WTC11 (cell line): ENCODE results near the gene COX7B2. TPM values are rescaled to one million over a fixed set of nuclear protein-coding genes. Genes with fewer than 3 reads are reported as not detected.

Experiments used
- ATAC-seq: fragments of 200-7000 bp; cut with Tn5 transposase; 2 replicates; pipeline ENCODE4 v1.10.0; 2021; ENCODE audit warnings: mild to moderate bottlenecking, moderate library complexity
- CTCF ChIA-PET: fragments of 300-600 bp; sonication (Branson Sonifier 250); formaldehyde crosslinking; loops from one replicate; lab custom pipeline; 2021; ENCODE audit warnings: antibody characterized with exemption; lab: Charles Lee
- POLR2A ChIA-PET: fragments of 350-600 bp; sonication (Branson Sonifier 250); formaldehyde crosslinking; loops from one replicate; lab custom pipeline; 2021; ENCODE audit warnings: antibody characterized with exemption; lab: Charles Lee
- DNase-seq: peaks from one replicate; pipeline ENCODE4 v3.0.0; 2021; ENCODE audit warnings: low spot score
- H3K27ac Mint-ChIP-seq: 2 replicates; pipeline ENCODE4 v1.8.0; 2021; ENCODE audit warnings: mixed read lengths
- H3K27me3 Mint-ChIP-seq: 2 replicates; pipeline ENCODE4 v1.8.0; 2021; ENCODE audit warnings: low read depth, mild to moderate bottlenecking, moderate library complexity, mixed read lengths
- H3K36me3 Mint-ChIP-seq: 2 replicates; pipeline ENCODE4 v1.8.0; 2021; ENCODE audit warnings: mixed read lengths
- H3K4me1 Mint-ChIP-seq: 2 replicates; pipeline ENCODE4 v1.8.0; 2022; ENCODE audit warnings: mixed read lengths
- H3K4me3 Mint-ChIP-seq: 2 replicates; pipeline ENCODE4 v1.8.0; 2021; ENCODE audit warnings: mild to moderate bottlenecking, moderate library complexity, mixed read lengths
- H3K9me3 Mint-ChIP-seq: 2 replicates; pipeline ENCODE4 v1.8.0; 2021; ENCODE audit warnings: mixed read lengths
- CREM ChIP-seq: sonication (generic); formaldehyde crosslinking; IDR thresholded peaks from 2 replicates; pipeline ENCODE4 v1.8.1; 2022; ENCODE audit warnings: mild to moderate bottlenecking, missing genetic modification reagents, moderate library complexity
- EMX1 ChIP-seq: fragments of 250-450 bp; sonication (Bioruptor Pico); IDR thresholded peaks from 2 replicates; pipeline ENCODE4 v1.8.0; 2021; ENCODE audit warnings: mild to moderate bottlenecking
- FOXJ3 ChIP-seq: sonication (generic); formaldehyde crosslinking; IDR thresholded peaks from 2 replicates; pipeline ENCODE4 v1.9.0; 2021; ENCODE audit warnings: missing genetic modification reagents, mild to moderate bottlenecking, borderline replicate concordance
- FOXP1 ChIP-seq: sonication (generic); formaldehyde crosslinking; IDR thresholded peaks from 2 replicates; pipeline ENCODE4 v1.8.0; 2022; ENCODE audit warnings: missing genetic modification reagents, mild to moderate bottlenecking, moderate library complexity, borderline replicate concordance
- MYBL2 ChIP-seq: sonication (generic); formaldehyde crosslinking; IDR thresholded peaks from 2 replicates; pipeline ENCODE4 v1.8.1; 2023; ENCODE audit warnings: mild to moderate bottlenecking, moderate library complexity, missing genetic modification reagents
- NR1H2 ChIP-seq: sonication (generic); formaldehyde crosslinking; IDR thresholded peaks from 2 replicates; pipeline ENCODE4 v1.9.0; 2021; ENCODE audit warnings: mild to moderate bottlenecking, moderate library complexity, missing genetic modification reagents
- NR3C1 ChIP-seq: sonication (generic); formaldehyde crosslinking; conservative IDR thresholded peaks from 2 replicates; pipeline ENCODE4 v1.8.1; 2023; ENCODE audit warnings: low read depth, mild to moderate bottlenecking, missing genetic modification reagents
- PRRX2 ChIP-seq: fragments of 250-450 bp; sonication (Bioruptor Pico); IDR thresholded peaks from 2 replicates; pipeline ENCODE4 v1.8.0; 2021; ENCODE audit warnings: mild to moderate bottlenecking
- RORB ChIP-seq: fragments of 250-450 bp; sonication (Bioruptor Pico); IDR thresholded peaks from 2 replicates; pipeline ENCODE4 v1.9.0; 2021; ENCODE audit warnings: mild to moderate bottlenecking
- SOX15 ChIP-seq: fragments of 250-450 bp; sonication (Bioruptor Pico); IDR thresholded peaks from 2 replicates; pipeline ENCODE4 v1.9.0; 2021; ENCODE audit warnings: mild to moderate bottlenecking
- TCF7 ChIP-seq: sonication (generic); formaldehyde crosslinking; IDR thresholded peaks from 2 replicates; pipeline ENCODE4 v1.8.0; 2022; ENCODE audit warnings: mild to moderate bottlenecking, low read depth, missing genetic modification reagents, moderate library complexity
- TEAD1 ChIP-seq: sonication (generic); formaldehyde crosslinking; IDR thresholded peaks from 2 replicates; pipeline ENCODE4 v1.8.0; 2022; ENCODE audit warnings: mild to moderate bottlenecking, missing genetic modification reagents
- ZNF121 ChIP-seq: sonication (generic); formaldehyde crosslinking; IDR thresholded peaks from 2 replicates; pipeline ENCODE4 v1.8.0; 2023; ENCODE audit warnings: missing genetic modification reagents
- ZNF512 ChIP-seq: sonication (generic); formaldehyde crosslinking; IDR thresholded peaks from 2 replicates; pipeline ENCODE4 v1.8.1; 2022; ENCODE audit warnings: missing genetic modification reagents, borderline replicate concordance
- total RNA-seq: library from RNA; stranded (reverse); gene quantifications from 3 replicates; pipeline ENCODE4 v1.2.3, GENCODE V29; 2021
- TF ChIP-seq, protein P1 (sequence below): sonication (generic); formaldehyde crosslinking; IDR thresholded peaks from 2 replicates; pipeline ENCODE4 v1.8.1; 2023; ENCODE audit warnings: mild to moderate bottlenecking, missing genetic modification reagents, borderline replicate concordance
- TF ChIP-seq, protein P2 (sequence below): sonication (generic); formaldehyde crosslinking; IDR thresholded peaks from 2 replicates; pipeline ENCODE4 v1.8.1; 2023; ENCODE audit warnings: mild to moderate bottlenecking, moderate library complexity, missing genetic modification reagents
- TF ChIP-seq, protein P3 (sequence below): fragments of 250-450 bp; sonication (Bioruptor Pico); IDR thresholded peaks from 2 replicates; pipeline ENCODE4 v1.9.0; 2021; ENCODE audit warnings: mild to moderate bottlenecking
- TF ChIP-seq, protein P4 (sequence below): fragments of 250-450 bp; sonication (Bioruptor Pico); IDR thresholded peaks from 2 replicates; pipeline ENCODE4 v1.9.0; 2021; ENCODE audit warnings: mild to moderate bottlenecking
- TF ChIP-seq, protein P5 (sequence below): sonication (generic); formaldehyde crosslinking; conservative IDR thresholded peaks from 2 replicates; pipeline ENCODE4 v1.8.1; 2022; ENCODE audit warnings: mild to moderate bottlenecking, missing genetic modification reagents

COX7B2 gene
- total RNA-seq, 1 experiment from 2014 or later, result not detected

- Mint-ChIP-seq H3K4me1 (no peaks in the 10 kb centered on the region), H3K9me3 (no peaks in the 10 kb centered on the region), H3K4me3 (no peak overlapping the region), H3K27ac (no peak overlapping the region), H3K27me3 (no peaks in the 10 kb centered on the region; the same call in 1 of the 2 replicates), H3K36me3 (no peaks in the 10 kb centered on the region)
- DNase-seq (no peak), ATAC-seq (no peak)
- ChIA-PET CTCF (interaction anchor here (1.4 kb wide), 1 partner anchor 12 kb away, joined by 3 read pairs; no protein-coding TSS in a partner anchor), POLR2A (interaction anchor here (0.6 kb wide), 1 partner anchor 54 kb away, joined by 3 read pairs; no protein-coding TSS in a partner anchor)
- TF ChIP-seq, protein P1, sequence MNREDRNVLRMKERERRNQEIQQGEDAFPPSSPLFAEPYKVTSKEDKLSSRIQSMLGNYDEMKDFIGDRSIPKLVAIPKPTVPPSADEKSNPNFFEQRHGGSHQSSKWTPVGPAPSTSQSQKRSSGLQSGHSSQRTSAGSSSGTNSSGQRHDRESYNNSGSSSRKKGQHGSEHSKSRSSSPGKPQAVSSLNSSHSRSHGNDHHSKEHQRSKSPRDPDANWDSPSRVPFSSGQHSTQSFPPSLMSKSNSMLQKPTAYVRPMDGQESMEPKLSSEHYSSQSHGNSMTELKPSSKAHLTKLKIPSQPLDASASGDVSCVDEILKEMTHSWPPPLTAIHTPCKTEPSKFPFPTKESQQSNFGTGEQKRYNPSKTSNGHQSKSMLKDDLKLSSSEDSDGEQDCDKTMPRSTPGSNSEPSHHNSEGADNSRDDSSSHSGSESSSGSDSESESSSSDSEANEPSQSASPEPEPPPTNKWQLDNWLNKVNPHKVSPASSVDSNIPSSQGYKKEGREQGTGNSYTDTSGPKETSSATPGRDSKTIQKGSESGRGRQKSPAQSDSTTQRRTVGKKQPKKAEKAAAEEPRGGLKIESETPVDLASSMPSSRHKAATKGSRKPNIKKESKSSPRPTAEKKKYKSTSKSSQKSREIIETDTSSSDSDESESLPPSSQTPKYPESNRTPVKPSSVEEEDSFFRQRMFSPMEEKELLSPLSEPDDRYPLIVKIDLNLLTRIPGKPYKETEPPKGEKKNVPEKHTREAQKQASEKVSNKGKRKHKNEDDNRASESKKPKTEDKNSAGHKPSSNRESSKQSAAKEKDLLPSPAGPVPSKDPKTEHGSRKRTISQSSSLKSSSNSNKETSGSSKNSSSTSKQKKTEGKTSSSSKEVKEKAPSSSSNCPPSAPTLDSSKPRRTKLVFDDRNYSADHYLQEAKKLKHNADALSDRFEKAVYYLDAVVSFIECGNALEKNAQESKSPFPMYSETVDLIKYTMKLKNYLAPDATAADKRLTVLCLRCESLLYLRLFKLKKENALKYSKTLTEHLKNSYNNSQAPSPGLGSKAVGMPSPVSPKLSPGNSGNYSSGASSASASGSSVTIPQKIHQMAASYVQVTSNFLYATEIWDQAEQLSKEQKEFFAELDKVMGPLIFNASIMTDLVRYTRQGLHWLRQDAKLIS (CRISPR knock-in tag), result no peak
- TF ChIP-seq SOX15 (no peak), TCF7 (no peak), FOXJ3 (no peak), RORB (CRISPR knock-in tag) (no peak), ZNF512 (CRISPR knock-in tag) (no peak), EMX1 (CRISPR knock-in tag) (no peak), FOXP1 (CRISPR knock-in tag) (no peak), NR3C1 (CRISPR knock-in tag) (no peak)
- TF ChIP-seq, protein P2, sequence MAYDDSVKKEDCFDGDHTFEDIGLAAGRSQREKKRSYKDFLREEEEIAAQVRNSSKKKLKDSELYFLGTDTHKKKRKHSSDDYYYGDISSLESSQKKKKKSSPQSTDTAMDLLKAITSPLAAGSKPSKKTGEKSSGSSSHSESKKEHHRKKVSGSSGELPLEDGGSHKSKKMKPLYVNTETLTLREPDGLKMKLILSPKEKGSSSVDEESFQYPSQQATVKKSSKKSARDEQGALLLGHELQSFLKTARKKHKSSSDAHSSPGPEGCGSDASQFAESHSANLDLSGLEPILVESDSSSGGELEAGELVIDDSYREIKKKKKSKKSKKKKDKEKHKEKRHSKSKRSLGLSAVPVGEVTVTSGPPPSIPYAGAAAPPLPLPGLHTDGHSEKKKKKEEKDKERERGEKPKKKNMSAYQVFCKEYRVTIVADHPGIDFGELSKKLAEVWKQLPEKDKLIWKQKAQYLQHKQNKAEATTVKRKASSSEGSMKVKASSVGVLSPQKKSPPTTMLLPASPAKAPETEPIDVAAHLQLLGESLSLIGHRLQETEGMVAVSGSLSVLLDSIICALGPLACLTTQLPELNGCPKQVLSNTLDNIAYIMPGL (CRISPR knock-in tag), result no peak
- TF ChIP-seq, protein P3, sequence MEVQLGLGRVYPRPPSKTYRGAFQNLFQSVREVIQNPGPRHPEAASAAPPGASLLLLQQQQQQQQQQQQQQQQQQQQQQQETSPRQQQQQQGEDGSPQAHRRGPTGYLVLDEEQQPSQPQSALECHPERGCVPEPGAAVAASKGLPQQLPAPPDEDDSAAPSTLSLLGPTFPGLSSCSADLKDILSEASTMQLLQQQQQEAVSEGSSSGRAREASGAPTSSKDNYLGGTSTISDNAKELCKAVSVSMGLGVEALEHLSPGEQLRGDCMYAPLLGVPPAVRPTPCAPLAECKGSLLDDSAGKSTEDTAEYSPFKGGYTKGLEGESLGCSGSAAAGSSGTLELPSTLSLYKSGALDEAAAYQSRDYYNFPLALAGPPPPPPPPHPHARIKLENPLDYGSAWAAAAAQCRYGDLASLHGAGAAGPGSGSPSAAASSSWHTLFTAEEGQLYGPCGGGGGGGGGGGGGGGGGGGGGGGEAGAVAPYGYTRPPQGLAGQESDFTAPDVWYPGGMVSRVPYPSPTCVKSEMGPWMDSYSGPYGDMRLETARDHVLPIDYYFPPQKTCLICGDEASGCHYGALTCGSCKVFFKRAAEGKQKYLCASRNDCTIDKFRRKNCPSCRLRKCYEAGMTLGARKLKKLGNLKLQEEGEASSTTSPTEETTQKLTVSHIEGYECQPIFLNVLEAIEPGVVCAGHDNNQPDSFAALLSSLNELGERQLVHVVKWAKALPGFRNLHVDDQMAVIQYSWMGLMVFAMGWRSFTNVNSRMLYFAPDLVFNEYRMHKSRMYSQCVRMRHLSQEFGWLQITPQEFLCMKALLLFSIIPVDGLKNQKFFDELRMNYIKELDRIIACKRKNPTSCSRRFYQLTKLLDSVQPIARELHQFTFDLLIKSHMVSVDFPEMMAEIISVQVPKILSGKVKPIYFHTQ (CRISPR knock-in tag), result no peak
- TF ChIP-seq, protein P4, sequence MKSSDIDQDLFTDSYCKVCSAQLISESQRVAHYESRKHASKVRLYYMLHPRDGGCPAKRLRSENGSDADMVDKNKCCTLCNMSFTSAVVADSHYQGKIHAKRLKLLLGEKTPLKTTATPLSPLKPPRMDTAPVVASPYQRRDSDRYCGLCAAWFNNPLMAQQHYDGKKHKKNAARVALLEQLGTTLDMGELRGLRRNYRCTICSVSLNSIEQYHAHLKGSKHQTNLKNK (CRISPR knock-in tag), result no peak
Measured at GRCh38 chr4:46856333-46856732, 52.7 kb downstream of the COX7B2 start.

DNA sequence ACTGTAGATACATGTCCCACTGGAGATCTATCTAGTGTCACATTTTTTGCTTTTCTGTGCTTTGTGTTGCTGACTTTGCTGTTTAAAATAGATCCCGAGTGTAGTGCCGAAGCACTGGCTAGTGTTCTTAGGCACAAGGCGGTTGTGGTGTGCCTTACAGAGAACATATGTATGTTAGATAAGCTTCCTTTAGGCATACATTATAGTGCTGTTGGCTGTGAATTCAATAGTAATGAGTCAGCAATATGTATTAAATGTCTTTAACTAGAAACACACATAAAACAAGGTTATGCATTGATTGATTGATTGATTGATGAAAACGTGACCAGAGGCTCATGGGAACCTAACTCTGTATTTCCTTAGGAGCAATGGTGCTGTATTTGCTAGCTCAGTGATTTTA is 56.2 kb downstream of the COX7B2 start:
- Mint-ChIP-seq H3K36me3 (no peaks in the 10 kb centered on the region), H3K27me3 (no peaks in the 10 kb centered on the region), H3K4me1 (no peaks in the 10 kb centered on the region), H3K9me3 (no peaks in the 10 kb centered on the region), H3K27ac (no peak overlapping the region), H3K4me3 (no peak overlapping the region)
- POLR2A ChIA-PET, result no interaction called here
- no peak for TF ChIP-seq PRRX2
- TF ChIP-seq TEAD1, result no peak
- TF ChIP-seq FOXJ3, result no peak
- no peak for TF ChIP-seq CREM
- no peak for TF ChIP-seq ZNF121 (CRISPR knock-in tag)
- TF ChIP-seq MYBL2, result no peak
- TF ChIP-seq, protein P5, sequence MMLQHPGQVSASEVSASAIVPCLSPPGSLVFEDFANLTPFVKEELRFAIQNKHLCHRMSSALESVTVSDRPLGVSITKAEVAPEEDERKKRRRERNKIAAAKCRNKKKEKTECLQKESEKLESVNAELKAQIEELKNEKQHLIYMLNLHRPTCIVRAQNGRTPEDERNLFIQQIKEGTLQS (CRISPR knock-in tag), result no peak
- no peak for TF ChIP-seq NR1H2 (CRISPR knock-in tag)
- ATAC-seq, result no peak
- CTCF ChIA-PET, result interaction anchor here (1.0 kb wide), 1 partner anchor 8 kb away, joined by 4 read pairs; no protein-coding TSS in a partner anchor
- no peak for DNase-seq
